NK-92 (cell line): Measurements from ENCODE around the gene CLEC4M.
"Not testable (repeated sequence)": the region's sequence is repeated elsewhere in the genome, so short reads cannot be mapped to it uniquely, and the experiment has no call there.

Source experiments
- DNase-seq: peaks from one replicate; lab custom pipeline; 2025; ENCODE audit not compliant: unreplicated experiment; lab: John Stamatoyannopoulos, UW

CLEC4M gene

DNA sequence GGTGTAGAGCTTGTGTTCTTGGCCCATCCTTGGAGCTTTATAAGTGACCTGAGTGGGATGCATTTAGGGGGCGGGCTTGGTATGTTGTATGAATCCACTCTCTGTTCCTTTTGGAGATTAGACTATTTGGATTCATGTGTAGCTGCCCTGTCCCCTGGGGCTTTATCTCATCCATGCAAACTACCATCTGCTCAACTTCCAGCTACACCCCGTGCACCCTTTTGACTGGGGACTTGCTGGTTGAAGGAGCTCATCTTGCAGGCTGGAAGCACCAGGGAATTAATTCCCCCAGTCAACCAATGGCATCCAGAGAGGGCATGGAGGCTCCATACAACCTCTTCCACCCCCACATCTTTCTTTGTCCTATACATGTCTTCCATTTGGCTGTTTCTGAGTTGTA, 6.1 kb downstream of the CLEC4M start:
- DNase-seq = no peak

DNA sequence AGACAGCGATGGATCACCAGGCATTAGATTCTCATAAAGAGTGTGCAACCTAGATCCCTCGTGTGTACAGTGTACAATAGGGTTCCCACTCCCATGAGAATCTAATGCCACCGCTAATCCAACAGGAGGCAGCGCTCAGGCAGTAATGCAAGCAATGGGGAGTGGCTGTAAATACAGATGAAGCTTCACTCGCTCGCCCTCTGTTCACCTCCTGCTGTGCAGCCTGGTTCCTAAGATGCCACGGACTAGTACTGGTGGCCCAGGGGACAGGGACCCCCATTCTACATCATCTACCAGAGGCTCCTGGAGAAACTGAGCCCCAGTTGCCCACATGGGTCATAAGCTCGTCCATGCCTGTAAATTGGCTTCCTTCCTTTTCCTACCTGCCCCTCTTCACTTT, 8.0 kb downstream of the CLEC4M start:
- no peak for DNase-seq

DNA sequence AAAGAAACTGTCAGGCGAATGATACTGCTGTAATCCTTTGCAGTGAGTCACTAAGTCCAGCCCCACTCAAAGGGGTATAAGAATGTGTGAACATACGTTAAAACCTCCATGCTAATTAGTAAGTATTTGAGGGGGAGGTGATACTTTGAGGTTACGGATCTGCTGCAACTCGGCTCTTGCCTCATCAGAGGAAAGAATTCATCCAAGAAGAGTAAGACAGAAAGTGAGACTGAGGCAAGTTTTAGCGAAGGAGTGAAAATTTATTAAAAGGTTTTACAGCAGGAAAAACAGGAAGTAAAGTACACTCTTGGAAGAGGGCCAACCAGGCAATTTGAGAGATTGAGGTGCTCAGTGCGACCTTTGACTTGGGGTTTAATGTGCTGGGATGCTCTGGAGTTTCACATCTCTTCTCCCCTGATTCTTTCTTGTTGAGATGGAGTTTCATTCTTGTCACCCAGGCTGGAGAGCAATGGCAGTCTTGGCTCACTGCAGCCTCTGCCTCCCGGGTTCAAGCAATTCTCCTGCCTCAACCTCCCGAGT, 9.8 kb downstream of the CLEC4M start:
- DNase-seq = no peak

DNA sequence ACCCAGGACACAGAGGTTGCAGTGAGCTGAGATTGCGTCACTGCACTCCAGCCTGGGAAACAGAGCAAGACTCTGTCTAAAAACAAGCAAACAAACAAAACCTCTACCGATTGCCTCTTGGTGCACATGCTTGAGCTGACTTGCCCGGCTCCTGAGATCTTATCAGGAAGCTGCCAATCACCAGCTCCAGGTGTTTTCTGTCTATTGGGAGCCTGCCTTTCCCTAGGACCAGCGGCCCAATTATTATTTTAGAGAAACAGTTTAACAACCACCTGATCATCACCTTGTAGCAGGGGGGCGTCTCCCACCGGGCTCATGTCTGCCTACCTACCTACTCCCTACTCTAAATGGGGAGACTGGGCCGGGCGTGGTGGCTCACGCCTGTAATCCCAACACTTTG, 10.8 kb downstream of the CLEC4M start:
- DNase-seq = no peak

DNA sequence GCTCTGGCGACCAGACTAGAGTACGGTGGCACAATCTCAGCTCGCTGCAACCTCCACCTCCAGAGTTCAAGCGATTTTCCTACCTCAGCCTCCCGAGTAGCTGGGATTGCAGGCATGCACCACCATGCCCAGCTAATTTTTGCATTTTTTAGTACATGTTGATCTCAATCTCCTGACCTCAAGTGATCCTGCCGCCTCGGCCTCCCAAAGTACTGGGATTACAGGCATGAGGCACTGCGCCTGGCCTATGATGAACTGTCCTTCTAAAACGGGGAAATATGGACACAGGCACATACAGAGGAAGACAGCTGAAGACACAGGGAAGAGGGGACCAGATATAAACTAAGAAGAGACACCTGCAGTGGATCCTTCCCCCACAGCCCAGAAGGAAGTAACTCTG, 12.7 kb downstream of the CLEC4M start:
- DNase-seq = no peak

DNA sequence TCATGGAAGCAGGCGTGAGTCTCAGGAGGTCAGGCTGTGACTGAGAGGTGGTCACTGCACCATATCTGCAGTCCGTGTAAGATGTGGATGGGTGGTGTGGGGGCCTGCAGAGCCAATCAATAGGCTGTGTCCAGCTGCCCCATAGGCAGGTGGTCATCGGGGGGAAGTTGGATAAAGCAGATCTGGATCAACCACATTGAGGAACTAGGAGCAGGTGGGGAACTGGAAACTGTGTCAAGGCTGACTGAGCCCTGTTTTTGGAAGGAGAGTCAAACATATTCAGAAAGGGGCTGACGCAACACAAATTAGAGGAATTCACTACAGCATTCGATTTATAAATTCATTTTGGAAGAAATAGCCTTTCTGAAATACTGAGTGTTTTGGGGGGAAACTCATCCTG, 15.0 kb downstream of the CLEC4M start:
- no peak for DNase-seq

DNA sequence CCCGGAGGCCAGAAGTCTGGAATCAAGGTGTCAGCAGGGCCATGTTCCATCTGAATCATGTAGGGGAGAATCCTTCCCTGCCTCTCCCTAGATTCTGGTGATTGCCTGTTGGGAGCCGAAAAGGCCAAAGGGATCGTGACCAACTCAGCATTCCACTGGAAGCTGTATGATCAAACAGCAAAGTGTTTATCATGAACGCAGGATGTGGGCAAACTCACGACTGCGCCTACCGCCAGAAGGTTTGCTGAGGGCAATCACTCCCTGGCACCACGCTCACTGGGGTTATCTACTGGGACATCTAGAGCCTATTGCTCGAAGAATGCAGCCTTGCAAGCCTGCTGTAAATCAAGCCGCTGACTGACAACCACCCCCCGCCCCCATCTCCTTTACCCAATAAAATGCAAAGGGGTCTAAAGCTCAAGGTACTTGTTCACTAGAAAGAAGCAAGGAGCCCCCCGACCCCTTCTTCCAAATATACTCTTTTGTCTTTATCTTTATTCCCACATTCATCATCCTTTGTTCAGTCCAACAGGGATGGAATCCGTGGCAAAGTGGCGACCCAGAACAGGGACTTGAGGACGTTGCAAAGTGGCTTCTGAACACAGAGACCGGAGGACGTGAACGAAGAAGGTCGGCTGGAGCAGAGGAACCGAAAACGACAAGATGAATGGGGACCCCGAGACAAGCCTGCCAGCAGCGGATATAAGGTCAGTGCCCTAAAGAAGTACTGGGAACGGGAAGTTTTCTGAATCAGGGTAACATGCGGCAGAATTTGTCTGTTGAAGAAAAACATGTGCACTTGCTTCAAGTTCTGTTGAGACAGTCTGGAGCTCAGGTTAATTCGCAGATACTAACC, 16.8 kb downstream of the CLEC4M start:
- DNase-seq = no peak

DNA sequence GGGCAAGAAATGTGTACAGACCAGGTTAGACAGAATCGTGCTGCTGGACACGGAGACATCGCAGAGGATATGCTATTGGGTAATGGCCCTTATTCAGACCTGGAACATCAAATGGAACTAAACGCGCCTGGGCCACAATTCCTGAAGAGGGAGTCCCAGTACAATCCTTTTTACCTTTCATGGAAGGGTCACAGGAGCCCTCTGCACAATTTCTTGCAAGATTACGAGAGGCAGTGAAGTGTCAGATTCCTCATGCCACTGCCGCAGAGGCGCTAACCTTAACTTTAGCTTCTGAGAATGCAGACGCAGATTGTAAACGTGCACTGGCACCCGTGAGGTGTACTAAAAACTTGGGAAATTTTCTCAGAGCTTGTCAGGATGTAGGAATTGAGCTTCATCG, 18.1 kb downstream of the CLEC4M start:
- no peak for DNase-seq

DNA sequence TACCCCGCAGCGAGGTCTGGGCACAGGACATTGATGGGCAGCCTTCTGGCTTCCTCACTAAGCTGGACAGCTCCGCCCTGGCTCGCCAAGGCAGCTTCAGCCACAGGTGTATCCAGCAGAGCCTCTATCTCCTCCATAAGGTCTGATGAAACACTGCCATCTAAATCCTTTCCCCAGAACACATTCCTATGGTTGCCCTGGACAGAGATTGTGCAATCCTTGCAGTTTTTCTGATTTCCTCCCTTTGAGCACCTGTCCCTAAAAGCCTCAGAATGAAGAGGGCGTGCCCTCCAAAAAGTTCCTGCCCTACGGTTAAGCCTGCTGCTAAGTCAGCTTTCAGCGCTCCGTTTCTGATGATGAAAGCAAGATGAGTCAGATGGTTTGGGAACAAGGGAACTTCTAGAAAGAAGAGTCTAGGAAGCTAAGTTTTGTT, 21.0 kb downstream of the CLEC4M start:
- DNase-seq = no peak

DNA sequence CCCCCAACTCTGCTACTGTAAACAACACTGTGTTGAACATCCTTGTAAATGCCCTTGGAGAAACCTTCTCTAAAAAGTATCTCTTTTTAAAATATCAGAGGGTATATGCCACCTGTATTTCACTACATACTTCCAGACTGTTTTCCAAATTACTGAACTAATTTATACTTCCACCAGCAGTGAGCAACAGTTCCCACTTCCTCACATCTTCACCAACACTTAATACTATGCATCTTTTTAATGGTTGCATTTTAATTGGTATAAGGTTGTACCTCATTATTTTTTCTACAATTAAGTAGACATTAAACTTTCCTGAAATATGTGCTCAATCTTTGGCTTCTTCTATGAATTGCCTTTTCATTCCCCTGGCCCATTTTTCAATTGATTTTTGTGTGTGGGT, 21.8 kb downstream of the CLEC4M start:
- DNase-seq = no peak

DNA sequence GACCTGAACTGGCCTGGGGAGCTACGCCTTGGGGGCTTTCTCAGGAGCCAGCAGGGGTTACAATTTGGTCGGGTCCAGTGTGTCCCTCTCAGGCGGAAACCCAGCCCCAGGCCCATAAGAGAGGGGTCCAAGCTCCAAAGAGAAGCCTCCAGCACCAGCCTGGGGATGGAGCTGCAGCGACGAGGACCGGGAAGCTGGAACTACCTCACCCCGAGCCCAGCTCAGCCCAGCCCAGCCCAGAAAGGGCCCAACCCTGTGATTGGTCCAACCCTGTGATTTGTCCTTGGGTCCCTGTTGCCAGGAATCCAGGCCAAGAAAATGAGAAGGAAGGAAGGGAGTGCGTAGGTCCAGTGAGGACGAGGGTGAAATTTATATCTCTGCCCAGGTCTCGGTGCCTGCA, 24.1 kb downstream of the CLEC4M start:
- DNase-seq = no peak

DNA sequence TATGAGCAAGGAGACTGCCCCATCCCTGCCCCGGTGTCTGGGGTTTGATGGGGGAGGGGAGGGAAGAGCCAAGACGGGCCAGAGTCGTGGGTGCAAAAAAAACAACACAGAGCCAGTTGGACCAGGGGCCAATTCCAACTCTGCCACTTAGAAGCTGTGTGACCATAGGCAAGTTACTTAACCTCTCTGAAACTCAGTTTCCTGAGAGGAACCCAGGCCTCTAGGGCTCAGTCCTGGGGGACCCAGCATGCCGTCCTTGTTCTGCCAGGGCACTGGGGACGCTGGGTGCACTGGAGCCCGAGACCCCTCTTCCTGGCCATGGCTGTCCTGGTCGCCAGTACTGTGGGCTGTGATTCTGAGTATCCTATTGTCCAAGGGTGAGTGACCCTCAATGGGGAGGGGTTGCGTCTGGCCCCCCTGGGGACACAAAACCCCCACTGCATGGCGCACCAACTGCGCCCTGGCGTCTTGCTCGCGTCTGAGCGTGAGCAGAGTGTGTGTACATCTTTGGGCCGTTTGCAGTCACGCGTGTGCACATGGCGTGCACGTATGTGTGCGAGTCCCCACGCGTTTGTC, 24.6 kb downstream of the CLEC4M start:
- DNase-seq = no peak

DNA sequence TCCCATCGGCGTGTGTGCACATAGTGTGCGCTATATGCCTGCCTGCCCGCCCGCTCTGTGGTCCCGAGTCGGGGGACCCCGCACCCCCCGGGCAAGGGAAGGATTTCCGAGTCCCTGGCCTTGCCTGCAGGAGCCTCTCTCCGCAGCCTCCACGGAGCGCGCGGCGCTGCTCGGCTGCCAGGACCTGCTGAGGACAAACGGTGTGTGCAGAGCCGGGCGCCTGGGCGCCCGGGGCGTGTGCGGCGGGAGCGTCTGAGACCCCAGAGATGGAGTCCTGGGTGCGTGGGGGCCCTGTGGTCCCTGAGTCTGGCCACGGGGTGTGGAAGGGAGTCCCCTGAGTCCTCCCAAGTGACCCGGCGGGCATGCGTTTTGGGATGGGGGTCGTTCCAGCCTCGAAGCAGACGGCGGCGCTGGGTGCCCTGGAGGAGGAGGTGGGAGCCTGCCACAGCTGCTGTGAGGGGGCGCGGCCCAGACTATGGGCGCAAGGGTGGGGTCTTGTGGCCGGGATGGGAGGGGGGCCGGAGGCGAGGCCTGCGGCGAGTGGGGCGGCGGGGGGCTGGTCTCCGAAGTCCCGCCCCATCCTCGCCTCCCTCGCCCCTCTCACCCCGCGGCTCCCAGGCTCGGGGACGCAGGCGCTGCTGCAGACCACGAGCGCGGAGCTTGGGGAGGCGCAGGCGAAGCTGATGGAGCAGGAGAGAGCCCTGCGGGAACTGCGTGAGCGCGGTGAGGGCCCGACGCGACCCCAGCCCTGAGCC, 25.3 kb downstream of the CLEC4M start:
- no peak for DNase-seq

DNA sequence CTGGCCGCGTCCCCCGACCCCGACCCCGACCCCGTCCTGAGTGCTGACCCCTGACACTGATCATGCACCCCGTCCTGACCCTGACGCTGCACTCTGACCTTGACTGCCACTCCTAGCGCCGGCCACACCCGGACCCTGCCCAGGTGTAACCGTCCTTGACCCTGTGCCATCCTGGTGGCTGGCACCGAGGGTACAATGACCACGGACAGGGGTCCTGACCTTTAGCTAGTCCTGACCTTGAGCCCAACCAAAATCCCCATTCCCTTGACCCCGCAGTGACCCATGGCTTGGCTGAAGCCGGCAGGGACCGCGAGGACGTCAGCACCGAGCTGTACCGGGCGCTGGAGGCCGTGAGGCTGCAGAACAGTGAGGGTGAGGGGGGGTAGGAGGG, 25.9 kb downstream of the CLEC4M start:
- no peak for DNase-seq

DNA sequence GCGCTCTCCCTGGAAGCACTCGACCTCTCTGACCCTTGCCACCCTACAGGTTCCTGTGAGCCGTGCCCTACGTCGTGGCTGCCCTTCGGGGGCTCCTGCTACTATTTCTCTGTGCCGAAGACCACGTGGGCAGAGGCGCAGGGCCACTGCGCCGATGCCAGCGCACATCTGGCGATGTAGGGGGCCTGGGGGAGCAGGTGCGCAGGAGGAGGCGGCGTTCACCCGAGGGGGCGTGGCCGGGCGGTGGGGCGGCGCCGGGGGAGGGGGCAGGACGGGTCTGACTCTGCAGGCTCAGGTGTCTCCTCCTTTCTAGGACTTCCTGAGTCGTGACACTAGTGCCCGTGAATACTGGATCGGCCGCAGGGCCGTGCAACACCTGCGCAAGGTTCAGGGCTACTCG, 26.4 kb downstream of the CLEC4M start:
- no peak for DNase-seq

DNA sequence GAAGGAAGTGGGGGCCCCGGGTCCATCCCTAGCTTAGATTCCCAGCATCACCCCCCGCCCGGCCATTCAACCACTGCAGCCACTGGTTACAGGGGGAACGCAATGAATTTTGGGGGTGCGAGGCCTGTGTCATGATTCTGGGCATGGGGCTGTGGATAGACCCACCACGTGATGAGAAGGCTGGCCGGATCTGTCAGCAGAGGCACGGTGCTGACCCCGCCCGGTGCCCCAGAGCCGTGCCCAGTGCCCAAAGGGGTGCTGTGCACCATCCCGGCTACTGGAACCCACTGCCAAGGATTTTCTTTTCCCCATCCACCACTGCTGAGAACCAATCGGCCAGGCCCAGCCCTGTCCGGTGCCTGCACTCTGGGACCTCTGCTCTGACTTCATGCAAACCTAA, 27.4 kb downstream of the CLEC4M start:
- DNase-seq = no peak

DNA sequence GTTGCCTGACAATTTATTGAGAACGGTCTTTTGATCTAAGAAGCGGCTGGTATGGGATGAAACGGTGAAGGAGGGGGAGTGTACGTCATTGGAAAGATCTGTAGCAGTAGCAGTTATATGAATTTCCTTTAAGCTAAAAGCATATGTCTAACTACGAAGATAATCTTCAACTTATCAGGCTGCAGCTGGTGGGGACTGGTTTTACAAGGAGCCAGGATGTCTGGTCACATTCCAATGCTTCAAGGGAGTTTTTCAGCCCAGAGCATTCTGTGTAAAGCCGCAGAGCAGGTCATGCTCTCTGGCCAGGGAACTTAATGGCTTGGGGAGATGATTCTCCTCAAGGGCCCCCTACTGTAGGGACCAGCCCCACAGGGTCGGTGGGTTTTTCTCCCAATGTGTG, 29.2 kb downstream of the CLEC4M start:
- DNase-seq = no peak

DNA sequence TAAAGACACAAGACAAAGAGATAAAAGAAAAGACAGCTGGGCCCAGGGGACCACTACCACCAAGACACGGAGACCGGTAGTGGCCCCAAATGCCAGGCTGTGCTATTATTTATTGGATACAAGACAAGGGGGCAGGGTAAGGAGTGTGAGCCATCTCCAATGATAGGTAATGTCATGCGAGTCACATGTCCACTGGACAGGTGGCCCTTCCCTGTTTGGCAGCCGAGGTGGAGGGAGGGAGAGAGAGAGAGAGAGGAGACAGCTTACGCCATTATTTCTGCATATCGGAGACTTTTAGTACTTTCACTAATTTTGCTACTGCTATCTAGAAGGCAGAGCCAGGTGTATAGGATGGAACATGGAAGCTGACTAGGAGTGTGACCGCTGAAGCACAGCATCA, 29.7 kb downstream of the CLEC4M start:
- DNase-seq = not testable (repeated sequence)

DNA sequence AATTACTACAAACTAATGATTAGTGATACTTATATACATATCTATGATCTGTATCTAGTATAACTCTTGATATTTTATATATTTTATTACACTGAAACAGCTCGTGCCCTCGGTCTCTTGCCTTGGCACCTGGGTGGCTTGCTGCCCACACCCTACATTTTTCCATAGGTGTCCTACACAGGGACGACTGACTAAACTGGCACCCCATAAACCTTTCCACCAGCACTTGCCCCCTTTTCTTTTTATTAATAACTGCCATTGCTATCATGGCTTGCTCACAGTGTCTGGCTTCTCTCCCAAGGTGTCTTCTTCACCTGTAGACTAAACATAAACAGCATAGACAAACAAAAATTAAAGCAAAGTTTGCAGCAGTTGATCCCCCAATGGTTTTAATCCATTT, 30.4 kb downstream of the CLEC4M start:
- no peak for DNase-seq

DNA sequence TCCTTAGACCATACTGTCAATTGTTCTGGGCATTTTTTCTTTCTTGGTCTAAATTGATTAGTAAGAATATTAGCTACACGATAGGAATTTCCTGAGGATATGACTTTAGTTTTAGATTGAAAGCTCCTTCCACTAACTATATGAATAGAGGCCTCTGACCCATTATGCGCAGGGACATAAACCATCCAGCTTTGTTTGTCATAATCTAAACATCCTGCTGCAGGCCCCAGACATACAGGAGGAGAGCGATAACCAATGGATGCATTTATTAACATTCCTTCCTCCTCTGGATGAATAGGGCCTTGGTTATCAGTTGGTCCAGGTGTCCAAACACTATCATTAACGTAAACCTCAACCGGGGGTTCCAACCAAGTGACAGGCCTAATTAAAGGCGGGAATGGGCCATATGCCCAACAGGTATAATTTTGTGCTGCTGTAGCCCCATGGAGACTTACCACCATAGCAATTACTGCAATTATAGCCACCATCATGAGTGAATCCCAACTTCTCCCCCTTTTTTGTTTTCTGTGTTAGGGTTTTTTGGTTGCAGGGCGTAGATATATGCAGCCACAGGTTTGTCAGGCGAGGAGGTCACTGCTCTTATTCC, 32.6 kb downstream of the CLEC4M start:
- DNase-seq = no peak

DNA sequence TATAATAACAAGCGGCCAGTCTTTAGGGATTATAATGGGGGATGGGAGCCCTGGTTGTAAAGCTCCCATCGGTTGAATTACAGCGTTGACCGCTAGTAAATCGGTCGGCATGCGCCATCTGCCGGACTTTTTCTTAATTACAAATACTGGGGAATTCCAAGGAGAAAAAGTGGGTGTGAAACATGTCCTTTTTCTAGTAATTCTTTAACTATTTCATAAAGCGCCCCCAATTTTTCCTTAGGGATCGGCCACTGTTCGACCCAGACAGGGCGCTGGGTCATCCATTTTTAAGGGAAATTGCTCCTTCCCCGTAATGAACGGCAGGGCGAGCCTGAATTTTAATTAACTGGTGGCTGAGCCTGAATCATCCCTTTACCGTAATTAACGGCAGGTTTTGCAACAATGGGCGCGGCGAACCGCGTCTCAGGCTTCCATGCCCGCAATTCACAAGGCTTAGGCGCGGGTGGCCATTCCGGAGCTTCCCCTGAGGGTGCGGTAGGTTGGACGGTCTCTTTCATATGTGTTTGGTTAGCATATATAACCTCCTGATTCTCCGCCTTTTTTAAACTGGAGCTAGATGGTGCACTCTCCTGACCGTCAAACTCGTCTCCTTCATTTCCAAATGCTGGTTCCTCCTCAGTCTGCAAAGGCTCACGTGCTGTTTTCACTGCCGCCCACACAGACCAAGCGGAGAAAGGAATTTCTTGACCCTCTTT, 36.8 kb downstream of the CLEC4M start:
- no peak for DNase-seq
